Stimulated activated naive B cell treated with anti-CD40 and anti-IgM and Interleukin-4, amounts not matched to agents 10 μg/mL and 1 μg/mL and 100 μg/mL, for 72 hours (primary cell): ENCODE measurements around the gene CAMK1G.
A peak's percentile ranks its signal among the peaks of the same experiment; 100 is the strongest.

ENCODE experiments used
- ATAC-seq, 2 donors: fragments of 150-1000 bp; cut with Tn5 transposase; replicated peaks; 2 replicates each; pipeline ENCODE4 v1.10.0; 2021; ENCODE audit warnings: moderate library complexity in 1 of 2
- DNase-seq: peaks from one replicate; pipeline ENCODE4 v3.0.0; 2021
- H3K27ac Mint-ChIP-seq: one replicate; pipeline ENCODE4 v1.8.0; 2022; ENCODE audit warnings: mild to moderate bottlenecking, mixed read lengths
- H3K27me3 Mint-ChIP-seq, 2 donors: one replicate each; pipeline ENCODE4 v1.8.0; 2022; ENCODE audit warnings: mixed read lengths in 2 of 2
- H3K36me3 Mint-ChIP-seq, 2 donors: one replicate each; pipeline ENCODE4 v1.8.0; 2022; ENCODE audit warnings: mixed read lengths in 2 of 2, mild to moderate bottlenecking in 1 of 2
- H3K4me1 Mint-ChIP-seq, 2 donors: one replicate each; pipeline ENCODE4 v1.8.0; 2022; ENCODE audit warnings: mixed read lengths in 2 of 2, mild to moderate bottlenecking in 1 of 2
- H3K4me3 Mint-ChIP-seq, 2 donors: one replicate each; pipeline ENCODE4 v1.8.0; 2022; ENCODE audit warnings: mild to moderate bottlenecking in 2 of 2, mixed read lengths in 2 of 2, moderate library complexity in 1 of 2
- H3K9me3 Mint-ChIP-seq, 2 donors: one replicate each; pipeline ENCODE4 v1.8.0; 2022; ENCODE audit warnings: mixed read lengths in 2 of 2, mild to moderate bottlenecking in 1 of 2

The CAMK1G gene

DNA sequence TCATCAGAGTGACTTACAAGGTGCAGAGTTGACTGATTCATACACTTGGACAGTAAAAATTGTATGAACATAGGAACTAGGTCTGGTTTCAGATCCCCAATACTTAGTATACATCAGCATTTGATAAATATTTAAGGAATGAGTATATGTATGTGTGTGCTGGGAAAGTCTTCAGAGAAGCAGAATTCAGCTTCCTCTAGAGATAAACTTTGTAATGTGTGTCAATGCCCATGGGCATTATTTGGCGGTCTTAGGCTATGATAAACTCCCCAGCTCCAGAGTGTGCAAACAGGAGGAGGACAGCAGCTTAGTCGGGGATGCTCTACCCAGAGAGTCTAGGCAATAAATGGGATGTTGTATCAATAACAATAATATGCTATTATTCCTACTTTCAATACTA is 2.9 kb upstream of the CAMK1G start:
- Mint-ChIP-seq H3K9me3 (no peaks in the 10 kb centered on the region), H3K36me3 (no peaks in the 10 kb centered on the region), H3K27ac (no peak overlapping the region), H3K4me3 (no peak overlapping the region), H3K4me1 (peaks cover 0 to under 1% of the 10 kb centered on the region in 2 donors), H3K27me3 (peaks cover 10 to 18% of the 10 kb centered on the region in 2 donors)
- DNase-seq (no peak), ATAC-seq (no peak)

DNA sequence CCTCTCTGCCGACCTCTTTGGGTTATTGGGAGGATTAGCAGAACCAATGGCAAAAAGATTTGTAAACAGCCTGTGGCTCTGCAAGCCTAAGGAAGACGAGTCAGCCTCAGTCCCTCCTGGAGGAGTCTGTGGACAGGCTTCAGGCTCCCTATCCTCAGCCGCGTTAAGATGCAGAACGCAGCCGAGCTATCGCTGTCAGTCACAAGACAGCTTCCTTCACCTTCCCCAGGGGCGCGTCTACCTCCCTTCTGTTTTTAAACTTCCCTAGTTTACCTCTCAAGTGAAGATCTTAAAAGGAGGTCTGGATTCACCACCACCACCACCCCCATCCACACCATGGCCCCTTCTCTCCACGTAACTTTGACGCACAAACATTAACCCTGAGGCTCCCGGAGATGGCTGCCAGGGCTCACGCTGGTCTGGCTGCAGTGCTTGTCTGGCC is 738 bp downstream of the CAMK1G start:
- Mint-ChIP-seq H3K27ac (no peak overlapping the region), H3K27me3 (peaks cover 8 to 10% of the 10 kb centered on the region in 2 donors), H3K36me3 (no peaks in the 10 kb centered on the region), H3K4me1 (peaks cover 0 to 2% of the 10 kb centered on the region in 2 donors), H3K4me3 (no peak overlapping the region), H3K9me3 (peaks cover 0 to 2% of the 10 kb centered on the region in 2 donors)
- ATAC-seq, result no peak
- no peak for DNase-seq

DNA sequence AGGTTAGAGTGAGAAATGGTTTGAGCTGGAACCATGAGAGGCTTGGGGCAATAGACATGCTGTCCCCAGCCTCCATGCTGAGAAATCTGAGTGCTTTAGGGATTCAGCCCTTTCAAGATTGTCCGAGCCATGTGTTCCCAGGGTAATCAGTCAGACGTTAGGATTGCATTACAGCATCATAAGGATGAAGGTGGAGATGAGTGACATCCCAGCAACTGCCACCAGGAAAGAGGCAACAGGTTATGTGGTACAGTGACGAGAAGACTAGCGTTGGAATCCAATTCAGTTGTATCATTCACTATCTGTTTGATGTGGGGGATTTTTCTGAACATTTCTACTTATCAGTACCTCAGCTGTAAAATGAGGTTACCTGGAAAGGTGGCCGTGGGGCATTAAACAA is 1.7 kb downstream of the CAMK1G start:
- peaks cover 0 to 2% of the 10 kb centered on the region in 2 donors for H3K4me1 Mint-ChIP-seq
- H3K9me3 Mint-ChIP-seq, result peaks cover 0 to 2% of the 10 kb centered on the region in 2 donors
- no peak overlapping the region for H3K27ac Mint-ChIP-seq
- no peak for ATAC-seq
- peaks cover 8 to 14% of the 10 kb centered on the region in 2 donors for H3K27me3 Mint-ChIP-seq
- H3K4me3 Mint-ChIP-seq, result no peak overlapping the region
- no peaks in the 10 kb centered on the region for H3K36me3 Mint-ChIP-seq
- no peak for DNase-seq

DNA sequence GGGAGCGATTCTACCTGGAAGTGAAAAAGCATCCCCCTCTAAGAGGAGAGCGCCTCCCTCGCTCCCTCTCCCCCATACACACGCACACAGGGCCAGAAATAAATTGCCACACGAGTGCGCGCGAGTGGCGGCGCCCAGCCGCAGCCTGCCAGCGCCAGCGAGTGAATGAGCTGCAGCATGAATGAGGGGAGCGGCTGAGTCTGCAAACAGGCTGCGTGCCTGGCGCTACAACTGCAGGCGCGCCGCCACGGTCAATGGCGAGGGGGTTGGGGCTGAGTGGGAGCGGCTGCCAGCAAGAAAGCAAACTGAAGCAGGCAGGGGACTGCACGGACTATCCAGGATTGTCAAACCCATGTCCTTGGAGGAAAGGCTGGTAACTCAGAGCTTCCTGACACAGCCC is 2.2 kb downstream of the CAMK1G start:
- no peak for DNase-seq
- Mint-ChIP-seq H3K36me3 (no peaks in the 10 kb centered on the region), H3K27ac (no peak overlapping the region), H3K9me3 (peaks cover 0 to 2% of the 10 kb centered on the region in 2 donors), H3K4me3 (no peak overlapping the region), H3K27me3 (peaks cover 8 to 18% of the 10 kb centered on the region in 2 donors), H3K4me1 (peaks cover 0 to 2% of the 10 kb centered on the region in 2 donors)
- peak in 1 of 2 donors; percentile 27 for ATAC-seq

DNA sequence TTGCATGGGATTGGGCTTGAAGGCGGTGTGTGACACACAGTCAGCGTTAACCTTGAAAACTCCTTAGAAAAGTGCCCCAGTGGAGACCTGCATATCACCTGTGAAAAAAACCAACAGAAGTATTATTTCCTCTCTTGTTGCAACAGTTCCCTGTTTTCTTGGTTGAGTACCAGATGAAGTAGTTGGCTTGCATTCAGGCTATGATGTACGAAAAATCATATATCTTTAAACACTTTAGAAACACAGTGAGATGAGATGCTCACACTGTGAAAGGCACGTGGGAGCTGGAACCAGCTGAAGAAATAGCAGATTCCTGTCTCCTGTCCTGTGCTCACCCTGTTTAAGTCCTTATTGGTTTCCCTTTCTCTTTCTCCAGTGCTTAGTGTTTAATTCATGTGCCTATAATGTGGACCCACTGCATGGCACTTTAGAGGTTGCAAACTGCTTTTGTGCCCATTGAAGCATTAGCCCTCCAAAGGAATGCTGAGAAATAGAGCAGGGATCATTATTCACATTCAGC is 2.8 kb downstream of the CAMK1G start:
- H3K27me3 Mint-ChIP-seq, result peaks cover 8 to 21% of the 10 kb centered on the region in 2 donors
- H3K27ac Mint-ChIP-seq, result no peak overlapping the region
- H3K4me1 Mint-ChIP-seq, result peaks cover 0 to 2% of the 10 kb centered on the region in 2 donors
- DNase-seq (no peak), ATAC-seq (no peak)
- peaks cover 0 to 2% of the 10 kb centered on the region in 2 donors for H3K9me3 Mint-ChIP-seq
- no peak overlapping the region for H3K4me3 Mint-ChIP-seq
- H3K36me3 Mint-ChIP-seq, result no peaks in the 10 kb centered on the region

DNA sequence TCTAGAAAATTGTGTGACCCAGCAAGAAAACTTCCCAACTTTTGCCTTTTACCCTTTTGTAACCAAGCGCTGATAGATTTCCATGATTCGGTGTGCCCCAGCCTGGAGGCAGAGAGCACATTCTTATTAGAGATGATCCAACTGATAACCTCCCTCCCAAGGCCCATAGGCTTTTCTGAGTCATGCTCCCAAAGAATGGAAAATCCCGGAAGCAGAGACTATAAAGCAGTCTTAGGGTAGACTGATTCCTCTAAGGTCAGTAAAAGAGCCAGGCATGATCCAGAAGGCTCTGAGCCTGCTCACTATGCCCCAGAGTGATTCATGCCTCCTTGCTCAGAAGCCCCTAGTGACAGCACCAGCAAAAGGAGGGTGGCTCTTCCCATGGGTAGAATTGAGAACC is 4.3 kb downstream of the CAMK1G start:
- DNase-seq (no peak), ATAC-seq (no peak)
- H3K4me3 Mint-ChIP-seq, result no peak overlapping the region
- no peak overlapping the region for H3K27ac Mint-ChIP-seq
- peaks cover 8 to 25% of the 10 kb centered on the region in 2 donors for H3K27me3 Mint-ChIP-seq
- peaks cover 0 to 2% of the 10 kb centered on the region in 2 donors for H3K4me1 Mint-ChIP-seq
- H3K9me3 Mint-ChIP-seq, result peaks cover 0 to 2% of the 10 kb centered on the region in 2 donors
- H3K36me3 Mint-ChIP-seq, result no peaks in the 10 kb centered on the region

DNA sequence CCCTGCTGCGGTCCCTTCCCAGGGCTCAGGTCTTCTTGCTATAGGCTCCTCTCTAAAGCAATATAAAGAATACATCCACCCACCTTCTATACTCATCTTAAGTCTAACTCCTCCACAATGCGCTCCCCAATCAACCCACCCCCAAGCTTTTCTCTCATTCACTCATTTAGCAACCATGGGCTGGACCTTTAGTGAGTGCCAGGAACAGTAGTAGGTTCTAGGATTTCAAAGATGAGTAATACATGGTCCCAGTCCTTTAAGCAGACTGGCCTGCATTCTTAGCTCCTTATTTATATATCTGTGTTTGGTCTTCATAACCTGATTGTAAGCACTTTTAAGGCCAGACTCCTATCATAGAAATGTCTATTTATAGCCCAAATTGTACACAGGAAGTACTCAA is 5.9 kb downstream of the CAMK1G start:
- Mint-ChIP-seq H3K27me3 (peaks cover 14 to 35% of the 10 kb centered on the region in 2 donors), H3K4me3 (no peak overlapping the region), H3K9me3 (peaks cover 0 to 2% of the 10 kb centered on the region in 2 donors), H3K4me1 (peaks cover 0 to 2% of the 10 kb centered on the region in 2 donors), H3K36me3 (no peaks in the 10 kb centered on the region), H3K27ac (no peak overlapping the region)
- DNase-seq (no peak), ATAC-seq (no peak)

DNA sequence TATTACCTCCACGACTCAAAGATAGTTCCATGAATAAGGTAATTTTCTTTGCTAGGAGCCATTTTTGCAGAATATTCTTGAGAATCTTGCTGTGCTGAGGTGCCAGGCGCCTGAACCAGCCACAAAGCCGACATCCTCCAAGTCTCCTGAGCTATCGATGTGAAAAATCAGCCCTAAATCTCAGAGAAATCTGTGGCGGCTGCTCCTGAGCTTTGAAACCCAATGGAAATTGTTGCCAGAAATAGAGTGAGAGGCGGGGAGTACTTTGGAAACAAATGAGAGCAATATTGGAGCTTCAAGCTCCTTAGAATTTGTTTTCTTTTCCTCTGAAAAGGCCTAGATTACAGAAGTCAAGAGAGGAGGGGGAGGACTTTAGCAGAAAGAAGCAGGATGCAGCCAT is 6.3 kb downstream of the CAMK1G start:
- Mint-ChIP-seq H3K9me3 (peaks cover 0 to 2% of the 10 kb centered on the region in 2 donors), H3K27me3 (peaks cover 16 to 36% of the 10 kb centered on the region in 2 donors), H3K4me3 (no peak overlapping the region), H3K36me3 (no peaks in the 10 kb centered on the region), H3K4me1 (peaks cover 0 to 2% of the 10 kb centered on the region in 2 donors), H3K27ac (no peak overlapping the region)
- no peak for ATAC-seq
- DNase-seq, result no peak

DNA sequence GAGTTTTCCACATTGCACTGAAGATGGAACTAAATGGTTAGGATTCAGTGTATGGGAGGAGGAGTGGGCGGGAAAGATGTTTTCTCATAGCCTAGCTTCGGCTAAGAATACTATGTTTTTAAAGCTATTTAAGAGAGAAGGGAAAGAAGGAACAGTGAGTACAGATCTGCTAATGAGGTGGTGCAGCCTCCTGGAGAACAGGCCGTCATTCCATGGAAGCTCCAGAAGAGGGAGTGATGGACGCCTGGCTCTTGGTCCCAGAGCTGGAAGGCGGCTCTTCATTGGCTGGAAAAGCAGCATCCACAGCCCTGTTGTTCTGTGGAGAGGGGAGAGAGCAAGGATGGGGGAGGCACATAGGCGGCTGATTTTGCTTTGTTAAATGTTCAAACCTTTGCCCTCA is 6.9 kb downstream of the CAMK1G start:
- Mint-ChIP-seq H3K27ac (no peak overlapping the region), H3K9me3 (peaks cover 0 to 2% of the 10 kb centered on the region in 2 donors), H3K4me3 (no peak overlapping the region), H3K36me3 (no peaks in the 10 kb centered on the region), H3K4me1 (peaks cover 0 to 2% of the 10 kb centered on the region in 2 donors), H3K27me3 (peaks cover 22 to 41% of the 10 kb centered on the region in 2 donors)
- no peak for ATAC-seq
- no peak for DNase-seq

DNA sequence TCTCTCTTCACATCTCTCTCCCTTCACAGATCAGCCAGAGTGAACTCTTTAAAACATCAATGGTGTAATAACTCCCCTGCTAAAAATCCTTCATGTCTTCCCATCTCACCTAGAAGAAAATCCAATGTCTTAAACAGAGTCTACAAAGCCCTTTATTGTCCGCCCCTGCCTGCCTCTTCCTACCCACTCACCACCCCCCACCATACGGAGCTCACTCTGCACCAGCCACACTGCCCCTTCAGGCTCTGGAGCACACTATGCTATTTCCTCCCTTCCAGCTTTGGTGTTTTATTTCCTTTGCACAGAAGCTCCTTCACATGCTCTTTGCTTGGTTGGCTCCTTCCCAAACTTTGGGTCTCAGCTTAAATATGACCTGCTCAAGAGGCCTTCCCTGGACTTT is 10.2 kb downstream of the CAMK1G start:
- Mint-ChIP-seq H3K4me3 (no peak overlapping the region), H3K9me3 (no peaks in the 10 kb centered on the region), H3K4me1 (no peaks in the 10 kb centered on the region), H3K36me3 (no peaks in the 10 kb centered on the region), H3K27ac (no peak overlapping the region), H3K27me3 (peaks cover 28 to 46% of the 10 kb centered on the region in 2 donors)
- DNase-seq (no peak), ATAC-seq (no peak)

DNA sequence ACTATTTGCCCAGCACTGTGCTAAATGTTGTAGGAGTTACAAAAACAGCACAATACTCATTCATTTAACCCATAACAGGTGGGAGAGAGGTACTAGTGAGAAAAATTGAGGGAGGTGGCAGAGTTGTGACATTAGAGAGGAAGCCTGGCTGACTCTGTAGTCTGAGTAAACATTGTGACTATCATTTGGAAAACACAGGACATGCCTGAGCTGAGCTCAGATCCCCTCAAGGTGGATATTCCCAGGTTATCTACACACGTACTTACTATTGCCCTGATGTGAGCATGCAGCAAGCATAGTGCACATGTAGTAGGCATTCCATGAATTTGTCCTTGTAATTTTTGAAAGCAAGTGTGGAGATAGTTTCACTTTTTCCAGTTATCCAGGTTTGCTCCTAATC is 10.9 kb downstream of the CAMK1G start:
- Mint-ChIP-seq H3K27me3 (peaks cover 32 to 53% of the 10 kb centered on the region in 2 donors), H3K4me1 (no peaks in the 10 kb centered on the region), H3K9me3 (no peaks in the 10 kb centered on the region), H3K27ac (no peak overlapping the region), H3K36me3 (no peaks in the 10 kb centered on the region), H3K4me3 (no peak overlapping the region)
- ATAC-seq (no peak), DNase-seq (no peak)

DNA sequence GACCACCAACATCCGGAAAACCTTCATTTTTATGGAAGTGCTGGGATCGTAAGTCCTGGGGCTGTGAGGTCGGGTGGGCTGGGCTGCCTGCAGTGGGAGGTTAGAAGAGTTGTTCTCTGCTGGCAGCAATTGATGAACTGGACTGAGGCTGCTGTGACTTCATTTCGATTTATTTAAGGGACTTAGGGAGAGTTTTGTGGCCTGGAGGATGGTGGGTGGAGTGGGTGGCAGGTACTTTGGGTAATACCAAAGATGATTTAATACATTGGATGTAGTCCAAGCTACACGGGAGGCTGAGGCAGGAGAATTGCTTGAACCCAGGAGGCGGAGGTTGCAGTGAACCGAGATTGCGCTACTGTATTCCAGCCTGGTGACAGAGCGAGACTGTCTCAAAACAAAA is 11.5 kb downstream of the CAMK1G start:
- ATAC-seq (no peak), DNase-seq (no peak)
- no peaks in the 10 kb centered on the region for H3K36me3 Mint-ChIP-seq
- no peak overlapping the region for H3K27ac Mint-ChIP-seq
- H3K4me1 Mint-ChIP-seq, result no peaks in the 10 kb centered on the region
- no peak overlapping the region for H3K4me3 Mint-ChIP-seq
- no peaks in the 10 kb centered on the region for H3K9me3 Mint-ChIP-seq
- peaks cover 38 to 51% of the 10 kb centered on the region in 2 donors for H3K27me3 Mint-ChIP-seq

DNA sequence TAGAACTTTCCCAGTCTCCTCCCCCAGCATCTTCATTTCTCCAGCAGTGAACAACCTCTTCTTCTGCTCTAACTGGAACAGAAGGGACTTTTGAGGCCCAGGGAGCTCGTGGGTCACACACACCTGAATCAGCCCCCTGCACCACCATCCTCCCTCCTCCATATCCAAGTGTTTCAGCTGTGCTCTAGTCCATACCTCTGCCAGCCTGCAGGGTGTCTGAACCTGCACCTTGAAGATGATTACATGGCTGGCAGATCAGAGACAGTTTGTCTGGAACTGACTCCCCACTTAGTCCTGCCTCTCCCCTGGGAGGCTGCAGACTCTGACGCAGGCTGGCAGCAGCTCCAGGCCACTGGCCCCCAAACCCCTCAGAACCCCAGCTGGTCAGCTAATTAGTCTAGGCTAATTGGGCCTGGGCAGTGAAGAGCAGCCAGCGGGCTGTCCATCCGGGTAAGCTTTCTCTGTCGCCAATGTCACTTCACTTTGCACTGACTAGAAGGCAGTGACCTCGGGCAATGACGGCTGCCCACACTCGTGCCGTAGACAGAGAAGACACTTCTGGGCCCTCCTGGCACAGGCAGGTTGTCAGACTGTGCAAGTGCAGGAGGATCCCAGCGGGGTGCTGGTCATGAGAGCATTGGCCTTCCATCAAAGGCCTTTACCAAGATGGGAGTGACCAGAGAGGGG is 12.2 kb downstream of the CAMK1G start:
- Mint-ChIP-seq H3K27ac (no peak overlapping the region), H3K27me3 (peaks cover 41 to 49% of the 10 kb centered on the region in 2 donors)
- ATAC-seq, result peak in 1 of 2 donors; percentile 46

DNA sequence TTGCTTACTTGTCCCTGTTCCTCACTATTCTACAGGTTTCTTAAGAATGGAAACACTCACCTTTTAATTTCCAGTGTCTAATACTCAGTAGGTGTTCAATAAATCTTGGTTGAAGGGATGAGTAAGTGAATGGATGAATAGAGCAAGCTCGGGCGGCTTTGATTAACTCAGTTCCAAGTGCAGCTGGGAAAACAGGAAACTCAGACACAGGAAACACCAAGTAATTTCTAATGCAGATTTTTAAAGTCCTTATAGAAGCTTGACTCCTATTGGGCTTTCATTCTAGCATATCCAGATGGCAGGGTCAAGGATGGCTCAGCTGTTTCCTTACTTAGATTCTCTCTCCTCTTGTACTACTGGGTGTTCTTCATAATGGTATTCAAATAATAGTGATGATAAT is 14.0 kb downstream of the CAMK1G start:
- Mint-ChIP-seq H3K4me3 (no peak overlapping the region), H3K4me1 (no peaks in the 10 kb centered on the region), H3K9me3 (no peaks in the 10 kb centered on the region), H3K27ac (no peak overlapping the region), H3K27me3 (peaks cover 48 to 49% of the 10 kb centered on the region in 2 donors), H3K36me3 (no peaks in the 10 kb centered on the region)
- DNase-seq (no peak), ATAC-seq (no peak)

More for the DNA sequence above, 12.2 kb downstream of the CAMK1G start:
- no peak for DNase-seq
- Mint-ChIP-seq H3K4me1 (no peaks in the 10 kb centered on the region), H3K36me3 (no peaks in the 10 kb centered on the region), H3K9me3 (no peaks in the 10 kb centered on the region), H3K4me3 (no peak overlapping the region)

DNA sequence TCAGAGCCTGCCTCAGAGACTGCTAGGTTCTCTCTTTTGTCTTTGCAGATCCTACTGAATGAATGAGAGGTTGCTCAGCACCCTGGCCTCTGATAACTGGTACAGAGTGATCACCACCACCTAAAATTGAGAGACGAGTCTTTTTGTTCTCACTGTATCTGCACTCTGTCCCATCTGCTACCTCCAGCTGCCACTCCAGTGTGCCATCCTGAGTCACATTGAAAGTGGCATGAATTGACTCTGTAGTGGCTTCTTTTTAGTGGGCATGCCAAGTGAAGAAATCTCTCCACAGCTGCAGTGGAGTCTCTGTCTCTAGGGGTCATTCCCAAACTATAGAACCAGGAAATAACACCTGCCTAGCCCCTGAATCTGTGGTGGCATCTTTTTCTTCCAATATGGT is 14.7 kb downstream of the CAMK1G start:
- DNase-seq (no peak), ATAC-seq (no peak)
- no peak overlapping the region for H3K4me3 Mint-ChIP-seq
- no peaks in the 10 kb centered on the region for H3K4me1 Mint-ChIP-seq
- H3K27me3 Mint-ChIP-seq, result peaks cover 47 to 48% of the 10 kb centered on the region in 2 donors
- H3K27ac Mint-ChIP-seq, result no peak overlapping the region
- H3K36me3 Mint-ChIP-seq, result no peaks in the 10 kb centered on the region
- H3K9me3 Mint-ChIP-seq, result no peaks in the 10 kb centered on the region
